Uterus (tissue), 2 donors: ENCODE results near the gene YWHAH.
A peak's percentile ranks its signal among the peaks of the same experiment; 100 is the strongest.

Experiments
- POLR2A ChIP-seq, 2 donors: fragments of 450-650 bp; IDR thresholded peaks; one replicate each; pipeline ENCODE4 v1.6.1; 2016; ENCODE audit warnings: antibody characterized with exemption in 2 of 2, mild to moderate bottlenecking in 1 of 2, moderate library complexity in 1 of 2
- TF ChIP-seq, protein P1 (sequence below), 4 experiments: fragments of 200-600 bp in 2 of 4; fragments of 450-650 bp in 2 of 4; sonication (generic) in 2 of 4; IDR thresholded peaks; one replicate each; pipeline ENCODE4 v1.5.1; 2016 to 2019; ENCODE audit warnings: antibody characterized with exemption in 4 of 4, mild to moderate bottlenecking in 2 of 4, moderate library complexity in 1 of 4

DNA sequence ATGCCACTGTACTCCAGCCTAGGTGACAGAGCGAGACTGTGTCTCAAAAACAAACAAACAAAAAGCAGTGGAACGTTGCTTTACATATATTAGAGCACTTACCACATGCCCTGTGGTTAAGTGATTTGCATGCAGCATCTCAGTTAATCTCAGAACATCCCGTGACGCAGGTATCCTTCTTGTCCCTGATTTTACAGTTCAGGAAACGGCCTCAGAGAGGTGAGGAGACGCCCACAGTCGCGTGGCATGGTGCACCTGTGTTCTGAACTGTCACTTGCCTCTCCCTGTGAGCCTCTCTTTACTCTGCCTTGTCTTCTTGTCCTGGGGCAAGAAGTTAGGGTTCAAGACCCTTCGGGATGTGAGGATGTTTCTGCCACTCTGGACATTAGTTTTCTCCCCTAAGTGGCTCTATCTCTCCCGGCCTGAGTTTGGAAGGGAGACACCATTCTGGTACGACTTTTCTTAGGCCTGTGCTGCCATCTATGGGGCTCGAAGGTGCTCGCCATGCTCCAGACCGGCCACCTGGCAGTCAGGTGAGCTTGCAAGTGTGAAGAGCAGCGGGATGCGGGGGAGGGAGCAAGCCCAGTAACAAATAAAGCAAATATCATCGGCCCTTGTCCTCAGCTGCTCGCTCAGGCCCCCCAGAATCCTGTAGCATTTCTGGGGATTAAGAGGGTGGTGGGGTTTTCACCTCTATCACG, 25.6 kb downstream of the YWHAH start:
- TF ChIP-seq, protein P1, sequence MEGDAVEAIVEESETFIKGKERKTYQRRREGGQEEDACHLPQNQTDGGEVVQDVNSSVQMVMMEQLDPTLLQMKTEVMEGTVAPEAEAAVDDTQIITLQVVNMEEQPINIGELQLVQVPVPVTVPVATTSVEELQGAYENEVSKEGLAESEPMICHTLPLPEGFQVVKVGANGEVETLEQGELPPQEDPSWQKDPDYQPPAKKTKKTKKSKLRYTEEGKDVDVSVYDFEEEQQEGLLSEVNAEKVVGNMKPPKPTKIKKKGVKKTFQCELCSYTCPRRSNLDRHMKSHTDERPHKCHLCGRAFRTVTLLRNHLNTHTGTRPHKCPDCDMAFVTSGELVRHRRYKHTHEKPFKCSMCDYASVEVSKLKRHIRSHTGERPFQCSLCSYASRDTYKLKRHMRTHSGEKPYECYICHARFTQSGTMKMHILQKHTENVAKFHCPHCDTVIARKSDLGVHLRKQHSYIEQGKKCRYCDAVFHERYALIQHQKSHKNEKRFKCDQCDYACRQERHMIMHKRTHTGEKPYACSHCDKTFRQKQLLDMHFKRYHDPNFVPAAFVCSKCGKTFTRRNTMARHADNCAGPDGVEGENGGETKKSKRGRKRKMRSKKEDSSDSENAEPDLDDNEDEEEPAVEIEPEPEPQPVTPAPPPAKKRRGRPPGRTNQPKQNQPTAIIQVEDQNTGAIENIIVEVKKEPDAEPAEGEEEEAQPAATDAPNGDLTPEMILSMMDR (IDR thresholded peaks at IDR 0.05): peak in 3 of 4 experiments; percentile 52 to 66 (median 59)
- TF ChIP-seq POLR2A (IDR thresholded peaks at IDR 0.05): no peak
